Parathyroid adenoma (tissue), 2 donors: ENCODE measurements around the gene FAM20C.

ENCODE experiments used
- H2AFZ ChIP-seq: fragments of 300-600 bp; sonication (generic); one replicate; pipeline ENCODE4 v1.7.0; 2017; ENCODE audit warnings: antibody characterized with exemption, mild to moderate bottlenecking
- H3K27ac ChIP-seq: fragments of 300-600 bp; sonication (generic); one replicate; pipeline ENCODE4 v1.7.0; 2017
- H3K27me3 ChIP-seq: fragments of 300-600 bp; sonication (generic); one replicate; pipeline ENCODE4 v1.7.0; 2017; ENCODE audit warnings: low read length; ENCODE audit not compliant: control insufficient read depth, insufficient read depth
- H3K36me3 ChIP-seq: fragments of 300-600 bp; sonication (generic); one replicate; pipeline ENCODE4 v1.7.0; 2017; ENCODE audit warnings: low read length; ENCODE audit not compliant: control insufficient read depth, insufficient read depth
- H3K4me1 ChIP-seq: fragments of 300-600 bp; sonication (generic); one replicate; pipeline ENCODE4 v1.7.0; 2017; ENCODE audit warnings: control low read depth
- H3K4me2 ChIP-seq: fragments of 300-600 bp; sonication (generic); one replicate; pipeline ENCODE4 v1.7.0; 2017; ENCODE audit warnings: low read length
- H3K4me3 ChIP-seq: fragments of 300-600 bp; sonication (generic); one replicate; pipeline ENCODE4 v1.7.0; 2017; ENCODE audit warnings: low read depth, low read length
- H3K79me2 ChIP-seq: fragments of 300-600 bp; sonication (generic); one replicate; pipeline ENCODE4 v1.7.0; 2017; ENCODE audit warnings: control low read depth
- H3K9ac ChIP-seq: fragments of 300-600 bp; sonication (generic); one replicate; pipeline ENCODE4 v1.7.0; 2017; ENCODE audit warnings: mild to moderate bottlenecking
- H3K9me3 ChIP-seq: fragments of 300-600 bp; sonication (generic); one replicate; pipeline ENCODE4 v1.7.0; 2017; ENCODE audit warnings: low read length; ENCODE audit not compliant: control insufficient read depth
- TF ChIP-seq, protein P1 (sequence below): fragments of 300-600 bp; sonication (generic); IDR thresholded peaks from one replicate; pipeline ENCODE4 v1.7.0; 2017; ENCODE audit warnings: antibody characterized with exemption, mild to moderate bottlenecking
- donor health status: primary hyperparathyroidism.

The FAM20C gene

DNA sequence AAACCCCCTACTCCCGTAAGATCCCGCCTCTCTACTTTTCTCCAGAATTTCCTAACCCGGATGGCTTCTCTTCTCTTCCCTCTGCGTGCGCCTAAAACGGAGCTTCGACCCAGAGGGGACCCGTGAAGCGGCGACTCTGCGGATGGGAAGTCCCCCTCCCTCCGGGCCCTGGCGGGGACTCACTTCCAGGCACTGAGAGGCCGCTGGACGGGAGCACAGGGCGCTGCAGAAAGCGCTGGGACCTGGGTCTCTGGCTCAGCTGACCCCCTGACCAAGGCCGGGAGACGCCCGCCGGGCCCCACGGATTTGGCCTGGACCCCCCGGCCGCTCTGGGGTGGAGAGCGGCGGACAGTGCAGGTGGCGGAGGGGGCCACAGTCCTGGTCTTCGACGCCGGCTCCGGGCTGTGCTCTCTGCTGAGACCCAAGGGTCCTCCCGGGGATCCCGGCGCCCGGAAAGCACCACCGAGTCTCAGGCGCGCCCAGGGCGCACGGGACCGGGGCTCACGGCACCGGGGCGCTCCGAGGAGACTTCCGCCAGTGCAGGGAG is 96.9 kb downstream of the FAM20C start:
- no peaks in the 10 kb centered on the region for H3K36me3 ChIP-seq
- no peaks in the 10 kb centered on the region for H3K4me1 ChIP-seq
- H3K27me3 ChIP-seq: peaks cover 3% of the 10 kb centered on the region
- H3K9me3 ChIP-seq: no peaks in the 10 kb centered on the region
- no peaks in the 10 kb centered on the region for H3K79me2 ChIP-seq
- TF ChIP-seq, protein P1, sequence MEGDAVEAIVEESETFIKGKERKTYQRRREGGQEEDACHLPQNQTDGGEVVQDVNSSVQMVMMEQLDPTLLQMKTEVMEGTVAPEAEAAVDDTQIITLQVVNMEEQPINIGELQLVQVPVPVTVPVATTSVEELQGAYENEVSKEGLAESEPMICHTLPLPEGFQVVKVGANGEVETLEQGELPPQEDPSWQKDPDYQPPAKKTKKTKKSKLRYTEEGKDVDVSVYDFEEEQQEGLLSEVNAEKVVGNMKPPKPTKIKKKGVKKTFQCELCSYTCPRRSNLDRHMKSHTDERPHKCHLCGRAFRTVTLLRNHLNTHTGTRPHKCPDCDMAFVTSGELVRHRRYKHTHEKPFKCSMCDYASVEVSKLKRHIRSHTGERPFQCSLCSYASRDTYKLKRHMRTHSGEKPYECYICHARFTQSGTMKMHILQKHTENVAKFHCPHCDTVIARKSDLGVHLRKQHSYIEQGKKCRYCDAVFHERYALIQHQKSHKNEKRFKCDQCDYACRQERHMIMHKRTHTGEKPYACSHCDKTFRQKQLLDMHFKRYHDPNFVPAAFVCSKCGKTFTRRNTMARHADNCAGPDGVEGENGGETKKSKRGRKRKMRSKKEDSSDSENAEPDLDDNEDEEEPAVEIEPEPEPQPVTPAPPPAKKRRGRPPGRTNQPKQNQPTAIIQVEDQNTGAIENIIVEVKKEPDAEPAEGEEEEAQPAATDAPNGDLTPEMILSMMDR: no peak
- no peak overlapping the region for H3K9ac ChIP-seq
- H3K27ac ChIP-seq: no peak overlapping the region
- no peak overlapping the region for H3K4me2 ChIP-seq
- H2AFZ ChIP-seq: no peak overlapping the region
- no peak overlapping the region for H3K4me3 ChIP-seq

- Histone ChIP-seq H3K4me2 (peak within 1 kb of the TSS; percentile 8), H3K4me3 (no peak within 1 kb of the TSS), H3K27me3 (peaks cover 8% of the 10 kb centered on the region), H3K27ac (no peak within 1 kb of the TSS), H3K79me2 (no peaks in the 10 kb centered on the region), H2AFZ (no peak within 1 kb of the TSS), H3K4me1 (no peaks in the 10 kb centered on the region), H3K36me3 (no peaks in the 10 kb centered on the region), H3K9ac (no peak within 1 kb of the TSS), H3K9me3 (no peaks in the 10 kb centered on the region)
- TF ChIP-seq, protein P1: no peak
Measured at GRCh38 chr7:289756-290553, 97.6 kb downstream of the FAM20C start, which contains the start of gene FOXL3. Gene FOXL3, plus strand, starts transcription at chr7:290170. Its CDS starts 0 bp downstream, at chr7:290170.

DNA sequence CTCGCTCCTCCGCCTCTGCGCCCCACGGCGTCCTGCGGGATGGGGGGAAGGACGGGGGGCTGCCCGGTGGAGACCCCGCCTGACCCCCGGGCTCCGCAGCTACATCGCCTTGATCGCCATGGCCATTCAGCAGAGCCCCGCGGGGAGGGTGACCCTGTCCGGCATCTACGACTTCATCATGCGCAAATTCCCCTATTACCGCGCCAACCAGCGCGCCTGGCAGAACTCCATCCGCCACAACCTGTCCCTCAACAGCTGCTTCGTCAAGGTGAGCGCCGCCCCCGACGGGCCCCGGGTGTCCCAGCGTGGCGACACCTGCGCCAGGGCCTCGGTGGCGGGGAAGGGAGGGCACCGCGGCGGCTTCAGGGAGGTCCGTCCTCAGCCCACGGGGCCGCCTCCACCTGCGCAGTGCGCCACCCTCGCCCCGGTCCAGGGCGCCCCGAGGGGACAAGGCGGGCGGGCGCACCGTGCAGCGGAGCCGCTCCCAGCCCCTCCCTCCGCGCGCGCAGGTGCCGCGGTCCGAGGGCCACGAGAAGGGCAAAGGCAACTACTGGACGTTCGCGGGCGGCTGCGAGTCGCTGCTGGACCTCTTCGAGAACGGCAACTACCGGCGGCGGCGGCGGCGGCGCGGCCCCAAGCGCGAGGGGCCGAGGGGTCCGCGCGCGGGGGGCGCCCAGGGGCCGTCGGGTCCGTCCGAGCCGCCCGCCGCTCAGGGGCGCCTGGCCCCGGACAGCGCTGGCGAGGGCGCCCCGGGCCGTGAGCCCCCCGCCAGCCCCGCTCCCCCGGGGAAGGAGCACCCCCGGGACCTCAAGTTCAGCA is 98.4 kb downstream of the FAM20C start:
- Histone ChIP-seq H3K27ac (no peak overlapping the region), H3K79me2 (no peaks in the 10 kb centered on the region), H3K9me3 (no peaks in the 10 kb centered on the region), H3K9ac (no peak overlapping the region), H3K4me3 (no peak overlapping the region), H3K4me1 (no peaks in the 10 kb centered on the region), H3K36me3 (no peaks in the 10 kb centered on the region), H2AFZ (no peak overlapping the region), H3K27me3 (peaks cover 10% of the 10 kb centered on the region), H3K4me2 (peak overlapping the region; percentile 8)
- TF ChIP-seq, protein P1: no peak

DNA sequence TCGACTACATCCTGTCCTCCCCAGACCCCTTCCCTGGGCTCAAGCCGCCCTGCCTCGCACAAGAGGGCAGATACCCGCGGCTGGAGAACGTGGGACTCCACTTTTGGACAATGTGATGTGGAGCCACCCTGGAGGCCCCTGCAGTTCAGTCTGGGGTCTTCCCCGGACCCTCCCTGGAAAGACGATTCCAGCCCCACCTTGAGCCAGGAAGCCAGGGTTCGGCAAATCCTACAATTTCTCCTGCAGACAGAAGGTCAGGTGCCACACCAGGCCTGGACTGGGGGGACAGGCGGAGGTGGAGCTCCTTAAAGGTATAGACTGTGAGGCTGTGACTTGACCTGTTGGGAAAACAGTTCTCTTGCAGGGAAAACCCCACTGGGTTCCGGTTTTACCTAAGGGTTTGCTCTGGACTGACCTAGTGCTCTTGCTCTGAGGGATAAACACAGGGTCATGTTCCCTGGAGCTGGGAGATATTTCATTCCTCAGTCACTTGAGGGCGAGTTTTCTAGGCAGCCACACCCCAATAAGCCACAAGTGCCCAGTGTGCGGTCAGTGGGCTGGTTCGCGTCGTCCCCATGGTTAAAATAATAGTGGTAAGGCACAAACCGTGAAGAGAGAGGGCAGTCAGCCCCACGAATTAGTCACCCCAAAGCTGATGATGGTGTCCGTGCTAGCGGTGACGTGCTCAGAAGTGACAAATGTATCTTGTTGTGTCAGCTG is 99.2 kb downstream of the FAM20C start:
- TF ChIP-seq, protein P1: no peak
- Histone ChIP-seq H3K4me2 (no peak overlapping the region), H3K9me3 (no peaks in the 10 kb centered on the region), H3K27me3 (peaks cover 10% of the 10 kb centered on the region), H3K79me2 (no peaks in the 10 kb centered on the region), H3K4me1 (no peaks in the 10 kb centered on the region), H3K4me3 (no peak overlapping the region), H2AFZ (no peak overlapping the region), H3K27ac (no peak overlapping the region), H3K9ac (no peak overlapping the region), H3K36me3 (no peaks in the 10 kb centered on the region)
